Keratinocyte (primary cell): Measurements from ENCODE around the gene IL1RL1.

Source experiments
- EZH2 ChIP-seq: IDR thresholded peaks from one replicate; pipeline ENCODE4 v1.6.1; 2012; ENCODE audit warnings: inconsistent platforms, mild to moderate bottlenecking, low read length, moderate library complexity
- TF ChIP-seq, protein P1 (sequence below), 3 experiments: IDR thresholded peaks in 1 of 3; conservative IDR thresholded peaks in 1 of 3; optimal IDR thresholded peaks in 1 of 3; 2 replicates in 2 of 3; 3 replicates in 1 of 3; pipeline versions ENCODE3 to v1.5.1; 2011; ENCODE audit warnings: low read length in 3 of 3, mild to moderate bottlenecking in 3 of 3, moderate library complexity in 2 of 3, control low read depth in 1 of 3, inconsistent platforms in 1 of 3; ENCODE audit not compliant: insufficient read depth in 2 of 3; ENCODE audit errors: extremely low read depth in 1 of 3

DNA sequence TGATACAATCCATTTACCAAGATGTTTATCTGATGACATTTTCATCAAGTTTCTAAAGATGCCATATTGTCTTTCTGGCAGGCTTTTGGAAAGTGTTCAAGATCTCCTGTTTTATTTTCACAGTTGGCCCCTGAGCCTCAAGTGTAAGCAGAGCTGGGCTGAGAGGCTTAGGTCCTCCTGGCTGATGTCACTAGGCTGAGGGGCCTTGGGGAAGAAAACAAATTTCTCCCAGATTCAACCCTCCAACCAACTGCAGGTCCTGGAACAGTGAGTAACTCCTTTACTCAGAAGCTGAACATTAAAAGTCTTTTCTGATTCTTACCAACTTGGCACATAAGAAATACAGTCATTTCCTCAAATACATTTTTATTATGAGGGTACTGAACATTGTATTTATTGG lies 14.9 kb upstream of the IL1RL1 start:
- TF ChIP-seq, protein P1, sequence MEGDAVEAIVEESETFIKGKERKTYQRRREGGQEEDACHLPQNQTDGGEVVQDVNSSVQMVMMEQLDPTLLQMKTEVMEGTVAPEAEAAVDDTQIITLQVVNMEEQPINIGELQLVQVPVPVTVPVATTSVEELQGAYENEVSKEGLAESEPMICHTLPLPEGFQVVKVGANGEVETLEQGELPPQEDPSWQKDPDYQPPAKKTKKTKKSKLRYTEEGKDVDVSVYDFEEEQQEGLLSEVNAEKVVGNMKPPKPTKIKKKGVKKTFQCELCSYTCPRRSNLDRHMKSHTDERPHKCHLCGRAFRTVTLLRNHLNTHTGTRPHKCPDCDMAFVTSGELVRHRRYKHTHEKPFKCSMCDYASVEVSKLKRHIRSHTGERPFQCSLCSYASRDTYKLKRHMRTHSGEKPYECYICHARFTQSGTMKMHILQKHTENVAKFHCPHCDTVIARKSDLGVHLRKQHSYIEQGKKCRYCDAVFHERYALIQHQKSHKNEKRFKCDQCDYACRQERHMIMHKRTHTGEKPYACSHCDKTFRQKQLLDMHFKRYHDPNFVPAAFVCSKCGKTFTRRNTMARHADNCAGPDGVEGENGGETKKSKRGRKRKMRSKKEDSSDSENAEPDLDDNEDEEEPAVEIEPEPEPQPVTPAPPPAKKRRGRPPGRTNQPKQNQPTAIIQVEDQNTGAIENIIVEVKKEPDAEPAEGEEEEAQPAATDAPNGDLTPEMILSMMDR (optimal IDR thresholded peaks at IDR 0.05 in 1 of 3, IDR thresholded peaks at IDR 0.05 in 1 of 3, conservative IDR thresholded peaks at IDR 0.05 in 1 of 3; ENCODE audit: extremely low read depth in 1 of 3, insufficient read depth in 2 of 3, low read length in 3 of 3) = no peak
- no peak for TF ChIP-seq EZH2
